H1 (cell line): ENCODE data around the gene GNAL. TPM values are rescaled to one million over a fixed set of nuclear protein-coding genes. Genes with fewer than 3 reads are reported as not detected.

ENCODE experiments used
- CTCF ChIA-PET: fragments of 300-600 bp; sonication (Branson Sonifier 250); formaldehyde crosslinking; loops from one replicate; lab custom pipeline; 2021; ENCODE audit not compliant: partially characterized antibody; lab: Charles Lee
- POLR2A ChIA-PET: fragments of 300-600 bp; sonication (Branson Sonifier 250); formaldehyde crosslinking; loops from one replicate; lab custom pipeline; 2021; ENCODE audit warnings: inconsistent platforms; ENCODE audit not compliant: partially characterized antibody; lab: Charles Lee
- DNase-seq, 2 experiments: peaks; one replicate each; pipeline versions ENCODE4 v3.0.0 to v3.0.0-alpha.2; 2010 to 2022; ENCODE audit warnings: low spot score in 2 of 2, low read depth in 1 of 2, mixed read lengths in 1 of 2
- FAIRE-seq: peaks from 2 replicates; lab custom pipeline; 2011; peaks lifted over from hg19 to GRCh38; lab: Jason Lieb, UNC
- H2AFZ ChIP-seq: 2 replicates; pipeline ENCODE4 v1.8.1; 2012; ENCODE audit warnings: low read length, inconsistent platforms
- H2AK5ac ChIP-seq: 2 replicates; pipeline ENCODE4 v1.6.1; 2013; ENCODE audit warnings: low read depth, low read length
- H2BK120ac ChIP-seq: replicated peaks from 2 replicates; pipeline ENCODE3; 2013; ENCODE audit warnings: low read depth, low read length, inconsistent platforms
- H2BK12ac ChIP-seq: 2 replicates; pipeline ENCODE4 v1.6.1; 2013; ENCODE audit warnings: low read depth, low read length
- H2BK15ac ChIP-seq: 2 replicates; pipeline ENCODE4 v1.6.1; 2013; ENCODE audit warnings: low read length
- H2BK20ac ChIP-seq: 2 replicates; pipeline ENCODE4 v1.6.1; 2013; ENCODE audit warnings: low read length
- H2BK5ac ChIP-seq: 2 replicates; pipeline ENCODE4 v1.6.1; 2013; ENCODE audit warnings: low read depth, low read length
- H3K14ac ChIP-seq: 2 replicates; pipeline ENCODE4 v1.6.1; 2013; ENCODE audit warnings: inconsistent platforms; ENCODE audit not compliant: insufficient read length
- H3K18ac ChIP-seq: 2 replicates; pipeline ENCODE4 v1.6.1; 2013; ENCODE audit warnings: low read length; ENCODE audit errors: extremely low read depth
- H3K23ac ChIP-seq: 2 replicates; pipeline ENCODE4 v1.6.1; 2013; ENCODE audit warnings: inconsistent platforms; ENCODE audit not compliant: insufficient read length
- H3K23me2 ChIP-seq: 2 replicates; pipeline ENCODE4 v1.6.1; 2013; ENCODE audit warnings: low read depth, low read length
- H3K27ac ChIP-seq: 2 replicates; pipeline ENCODE4 v1.6.1; 2011; ENCODE audit warnings: low read depth, low read length, inconsistent platforms
- H3K27me3 ChIP-seq, 4 experiments: replicated peaks in 1 of 4; 1 replicate in 1 of 4; 2 replicates in 3 of 4; pipeline versions ENCODE4 v1.6.1 to v1.8.1; 2011 to 2013; ENCODE audit warnings: low read length in 3 of 4, mild to moderate bottlenecking in 3 of 4, inconsistent platforms in 2 of 4, mixed read lengths in 2 of 4, moderate library complexity in 1 of 4; ENCODE audit not compliant: control insufficient read depth in 3 of 4, insufficient read depth in 3 of 4; ENCODE audit errors: extremely low read depth in 1 of 4
- H3K36me3 ChIP-seq, 4 experiments: 2 replicates each; pipeline versions ENCODE4 v1.6.1 to v1.8.1; 2011 to 2013; ENCODE audit warnings: mild to moderate bottlenecking in 4 of 4, low read length in 3 of 4, moderate library complexity in 2 of 4, control low read depth in 1 of 4, inconsistent platforms in 1 of 4; ENCODE audit not compliant: insufficient read depth in 4 of 4, control insufficient read depth in 2 of 4
- H3K4ac ChIP-seq: replicated peaks from 2 replicates; pipeline ENCODE3; 2013; ENCODE audit warnings: low read length, low read depth, mixed read lengths, inconsistent platforms; ENCODE audit not compliant: insufficient read length
- H3K4me1 ChIP-seq, 4 experiments: replicated peaks in 1 of 4; 1 replicate in 1 of 4; 2 replicates in 3 of 4; pipeline versions ENCODE4 v1.6.1 to v1.8.1; 2011 to 2013; ENCODE audit warnings: low read length in 3 of 4, inconsistent platforms in 2 of 4, mixed read lengths in 1 of 4; ENCODE audit not compliant: insufficient read depth in 4 of 4, control insufficient read depth in 3 of 4
- H3K4me2 ChIP-seq, 2 experiments: 2 replicates each; pipeline versions ENCODE4 v1.6.1 to v1.8.1; 2011 to 2013; ENCODE audit warnings: low read depth in 2 of 2, low read length in 2 of 2, control low read depth in 1 of 2, inconsistent platforms in 1 of 2, mild to moderate bottlenecking in 1 of 2; ENCODE audit not compliant: insufficient read depth in 1 of 2
- H3K4me3 ChIP-seq, 4 experiments: fragments of 200-600, 300-600 bp in 1 of 4; sonication (generic), shearing (Covaris generic), sonication (Bioruptor Twin) in 1 of 4; 2 replicates each; pipeline versions ENCODE4 v1.5.1 to v1.8.1; 2011 to 2016; ENCODE audit warnings: low read length in 4 of 4, low read depth in 3 of 4, control low read depth in 2 of 4, inconsistent platforms in 2 of 4, mild to moderate bottlenecking in 2 of 4, mixed read lengths in 1 of 4, moderate library complexity in 1 of 4; ENCODE audit not compliant: insufficient read depth in 2 of 4; ENCODE audit errors: extremely low read depth in 1 of 4
- H3K56ac ChIP-seq: replicated peaks from 2 replicates; pipeline ENCODE3; 2013; ENCODE audit warnings: low read depth, mild to moderate bottlenecking, mixed read lengths, low read length, inconsistent platforms; ENCODE audit not compliant: insufficient read length
- H3K79me1 ChIP-seq: 2 replicates; pipeline ENCODE4 v1.6.1; 2013; ENCODE audit warnings: low read depth, low read length, control low read depth
- H3K79me2 ChIP-seq, 2 experiments: 2 replicates each; pipeline versions ENCODE4 v1.6.1 to v1.8.1; 2012 to 2013; ENCODE audit warnings: low read length in 2 of 2, mild to moderate bottlenecking in 2 of 2, inconsistent platforms in 1 of 2; ENCODE audit not compliant: insufficient read depth in 2 of 2, control insufficient read depth in 1 of 2
- H3K9ac ChIP-seq, 4 experiments: replicated peaks in 1 of 4; 1 replicate in 1 of 4; 2 replicates in 3 of 4; pipeline versions ENCODE4 v1.6.1 to v1.8.1; 2011 to 2013; ENCODE audit warnings: low read depth in 3 of 4, low read length in 3 of 4, control low read depth in 2 of 4, mild to moderate bottlenecking in 2 of 4, moderate library complexity in 2 of 4, inconsistent platforms in 1 of 4; ENCODE audit errors: extremely low read depth in 1 of 4
- H3K9me3 ChIP-seq, 2 experiments: 2 replicates each; pipeline versions ENCODE4 v1.6.1 to v1.8.1; 2012 to 2013; ENCODE audit warnings: mild to moderate bottlenecking in 2 of 2, moderate library complexity in 2 of 2, control low read depth in 1 of 2, inconsistent platforms in 1 of 2, low read depth in 1 of 2, low read length in 1 of 2, mixed read lengths in 1 of 2; ENCODE audit not compliant: insufficient read depth in 2 of 2
- H4K20me1 ChIP-seq, 2 experiments: replicated peaks in 1 of 2; 2 replicates each; pipeline versions ENCODE3 to v1.8.1; 2011 to 2013; ENCODE audit warnings: inconsistent platforms in 2 of 2, low read length in 2 of 2, mild to moderate bottlenecking in 1 of 2; ENCODE audit not compliant: insufficient read depth in 2 of 2, control insufficient read depth in 1 of 2
- H4K5ac ChIP-seq: 2 replicates; pipeline ENCODE4 v1.6.1; 2013; ENCODE audit warnings: low read length, low read depth, mixed read lengths, inconsistent platforms; ENCODE audit not compliant: insufficient read length
- H4K8ac ChIP-seq: 2 replicates; pipeline ENCODE4 v1.8.0; 2013; ENCODE audit warnings: mild to moderate bottlenecking, moderate library complexity, low read length, inconsistent platforms; ENCODE audit not compliant: insufficient read depth; ENCODE audit errors: extremely low read depth
- H4K91ac ChIP-seq: replicated peaks from 2 replicates; pipeline ENCODE3; 2013; ENCODE audit warnings: low read length, mixed read lengths, inconsistent platforms; ENCODE audit not compliant: insufficient read length
- HDAC6 ChIP-seq: IDR thresholded peaks from one replicate; pipeline ENCODE4 v1.7.1; 2012; ENCODE audit warnings: low read depth, mild to moderate bottlenecking, inconsistent platforms, low read length, moderate library complexity
- JUND ChIP-seq: IDR thresholded peaks from 2 replicates; pipeline ENCODE4 v1.6.1; 2011; ENCODE audit warnings: mild to moderate bottlenecking, improper control_type of control experiment, low read length
- RFX5 ChIP-seq: IDR thresholded peaks from 2 replicates; pipeline ENCODE4 v1.6.1; 2011; ENCODE audit warnings: low read depth, low read length, improper control_type of control experiment, borderline replicate concordance
- SIN3A ChIP-seq, 2 experiments: IDR thresholded peaks in 1 of 2; conservative IDR thresholded peaks in 1 of 2; 2 replicates each; pipeline ENCODE4 v1.6.1; 2011 to 2012; ENCODE audit warnings: low read length in 2 of 2, improper control_type of control experiment in 1 of 2, low read depth in 1 of 2, mild to moderate bottlenecking in 1 of 2
- SP2 ChIP-seq: IDR thresholded peaks from 2 replicates; pipeline ENCODE4 v1.6.1; 2012; ENCODE audit warnings: mild to moderate bottlenecking, low read length, inconsistent platforms
- ZNF274 ChIP-seq: IDR thresholded peaks from 2 replicates; pipeline ENCODE4 v1.7.0; 2012; ENCODE audit warnings: low read length, borderline replicate concordance; ENCODE audit errors: extremely low read depth
- WGBS, 2 experiments: shearing (Covaris generic) in 1 of 2; methylation state at CpG; one replicate each; pipeline versions ENCODE4 v1.1.6 to v1.1.7; 2013 to 2015; ENCODE audit warnings: low lambda C conversion rate in 2 of 2, mixed read lengths in 2 of 2, inconsistent platforms in 1 of 2, low coverage in 1 of 2, missing lambda C conversion rate in 1 of 2; ENCODE audit not compliant: insufficient replicate concordance in 2 of 2, insufficient coverage in 1 of 2, insufficient read length in 1 of 2; ENCODE audit errors: extremely low coverage in 1 of 2, missing lambda C conversion rate in 1 of 2; 5-methylcytosine and 5-hydroxymethylcytosine counted together
- polyA plus RNA-seq, 7 experiments: library from polyadenylated mRNA; depleted of rRNA in 3 of 7; stranded (reverse) in 5 of 7; unstranded in 2 of 7; fragments of >200 nt in 5 of 7; fragments of 200-250 nt in 2 of 7; gene quantifications; 1 replicate in 5 of 7; 2 replicates in 1 of 7; 4 replicates in 1 of 7; pipeline versions ENCODE4 v1.2.1 to v1.2.3, GENCODE V29; 2011 to 2013; ENCODE audit warnings: missing spikeins in 2 of 7, mixed read lengths in 2 of 7
- total RNA-seq: library from RNA; stranded (reverse); fragmentation: NEBNext Ultra II Directional; extraction: Animal tissue kit (Norgen Biotek cat#: 25700); gene quantifications from 2 replicates; pipeline ENCODE4 v1.2.1, GENCODE V29; 2021

Gene GNAL
- total and polyA plus RNA-seq, 2 of the 8 experiments (the other 6 are each of a cell fraction or from before 2014, with no cell fraction given): 13.2 to 18.3 TPM

- Histone ChIP-seq H3K23me2 (no peaks in the 10 kb centered on the region), H4K20me1 (no peaks in the 10 kb centered on the region), H3K79me2 (no peaks in the 10 kb centered on the region), H3K4me1 (peaks cover 3 to 23% (median 8%) of the 10 kb centered on the region in 4 experiments; a peak in 6 of 7 replicates), H2BK15ac (no peak overlapping the region), H3K79me1 (no peaks in the 10 kb centered on the region; the same call in 1 of the 2 replicates), H3K27ac (no peak overlapping the region), H3K4me3 (no peak overlapping the region), H3K18ac (no peak overlapping the region), H3K4me2 (no peak overlapping the region), H4K8ac (no peak overlapping the region), H2BK5ac (peak overlapping the region; percentile 47; the same call in 1 of the 2 replicates), H3K4ac (no peak overlapping the region), H3K9ac (no peak overlapping the region), H3K27me3 (no peaks in the 10 kb centered on the region), H3K56ac (no peak overlapping the region), H4K91ac (no peak overlapping the region), H3K9me3 (peaks cover 0 to 5% of the 10 kb centered on the region in 2 experiments; a peak in 1 of 4 replicates), H3K36me3 (no peaks in the 10 kb centered on the region), H2AFZ (no peak overlapping the region), H2BK12ac (no peak overlapping the region), H2BK120ac (no peak overlapping the region), H3K23ac (no peak overlapping the region), H2BK20ac (no peak overlapping the region), H4K5ac (no peak overlapping the region), H2AK5ac (no peak overlapping the region), H3K14ac (no peak overlapping the region)
- FAIRE-seq (no peak), DNase-seq (no peak)
- ChIA-PET CTCF (interaction anchor here (0.7 to 2.3 kb wide), 6 partner anchors 16 to 204 kb away, joined by 3 to 6 read pairs (median 4); no protein-coding TSS in a partner anchor), POLR2A (interaction anchor here (1.2 kb wide), 1 partner anchor 14 kb away, joined by 4 read pairs; no protein-coding TSS in a partner anchor)
- 57% methylated on average over 3 of the region's 3 CpGs; no CpG with 5 or more reads in 1 of the 2 experiments for WGBS, 2 experiments
- TF ChIP-seq RFX5: no peak
- TF ChIP-seq HDAC6: no peak
- TF ChIP-seq ZNF274: no peak
- no peak for TF ChIP-seq SIN3A (conservative IDR thresholded peaks at IDR 0.05 in 1 of 2, IDR thresholded peaks at IDR 0.05 in 1 of 2; ENCODE audit: low read depth in 1 of 2, low read length in 2 of 2)
- no peak for TF ChIP-seq SP2
- TF ChIP-seq JUND: no peak
Measured at GRCh38 chr18:11791131-11791530, 102.1 kb downstream of the GNAL start.
